HG02763 (cell line): Measurements from ENCODE around the gene PDE1C.
"Not testable (repeated sequence)": the region's sequence is repeated elsewhere in the genome, so short reads cannot be mapped to it uniquely, and the experiment has no call there.

Experiments used
- ATAC-seq: cut with Tn5 transposase; IDR thresholded peaks from one replicate; pipeline ENCODE4 v1.9.1; 2021; ENCODE audit warnings: mild to moderate bottlenecking, moderate library complexity; ENCODE audit not compliant: unreplicated experiment

The PDE1C gene

GRCh38 chr7:32045228-32045627 lies 25.0 kb downstream of the PDE1C start:
- ATAC-seq, result no peak

DNA sequence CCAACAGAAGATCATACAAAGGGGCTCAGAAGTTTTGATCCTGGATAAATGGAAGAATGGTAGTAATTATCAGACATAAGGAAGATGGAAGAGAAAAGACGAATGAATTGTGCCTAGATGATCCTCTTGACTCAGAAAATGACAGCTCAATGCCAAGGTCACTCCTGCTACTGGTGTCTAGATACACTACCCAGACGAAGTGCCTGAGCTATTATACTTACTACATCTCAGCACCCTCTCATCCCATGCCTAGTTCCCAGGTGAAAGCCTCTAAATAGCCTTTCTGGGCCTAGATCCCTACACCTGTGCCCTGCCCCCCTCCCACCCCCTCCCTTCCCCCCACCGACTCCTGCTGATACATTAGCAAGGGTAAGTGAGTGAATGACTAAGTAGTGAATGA lies 25.5 kb downstream of the PDE1C start:
- no peak for ATAC-seq

GRCh38 chr7:32043688-32044087 lies 26.5 kb downstream of the PDE1C start:
- peak; percentile 72 for ATAC-seq

- ATAC-seq, result no peak
Observed at GRCh38 chr7:32042900-32043299, 27.3 kb downstream of the PDE1C start.

DNA sequence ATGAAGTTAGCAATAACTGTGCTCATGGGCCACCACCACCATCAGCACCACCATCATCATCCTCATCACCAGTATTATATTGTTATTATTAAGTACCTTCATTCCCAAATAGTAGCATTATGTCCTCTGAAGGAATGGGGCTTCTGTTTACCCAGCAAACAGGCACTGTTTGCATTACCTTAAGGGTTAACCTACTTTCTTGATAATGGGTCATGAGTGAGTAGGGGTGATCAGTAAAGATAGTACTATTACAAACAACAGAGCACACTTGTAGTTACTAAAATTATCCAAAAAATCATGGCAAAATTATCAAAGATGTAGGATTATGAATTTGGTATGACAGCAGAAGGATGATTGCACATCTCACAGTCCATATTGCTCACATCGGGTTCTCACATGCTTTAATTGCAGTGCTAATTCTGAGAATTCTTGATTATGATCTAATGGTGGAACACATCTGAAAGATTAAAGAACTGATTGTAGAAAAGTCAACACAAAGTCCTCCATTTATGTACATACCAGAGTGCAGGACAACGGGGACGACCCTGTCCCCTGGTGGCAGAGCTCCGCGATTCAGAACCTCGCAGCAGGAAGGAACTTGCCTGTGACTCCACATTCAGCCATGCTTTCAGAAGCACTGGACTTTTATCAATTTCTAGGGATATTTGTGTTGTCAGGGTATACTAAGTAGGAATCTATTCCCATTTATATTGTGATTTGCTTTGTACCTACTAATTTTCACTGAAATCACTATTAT lies 31.0 kb downstream of the PDE1C start:
- no peak for ATAC-seq

- ATAC-seq, result peak; percentile 86
Observed at GRCh38 chr7:32037650-32038198, 32.5 kb downstream of the PDE1C start.

DNA sequence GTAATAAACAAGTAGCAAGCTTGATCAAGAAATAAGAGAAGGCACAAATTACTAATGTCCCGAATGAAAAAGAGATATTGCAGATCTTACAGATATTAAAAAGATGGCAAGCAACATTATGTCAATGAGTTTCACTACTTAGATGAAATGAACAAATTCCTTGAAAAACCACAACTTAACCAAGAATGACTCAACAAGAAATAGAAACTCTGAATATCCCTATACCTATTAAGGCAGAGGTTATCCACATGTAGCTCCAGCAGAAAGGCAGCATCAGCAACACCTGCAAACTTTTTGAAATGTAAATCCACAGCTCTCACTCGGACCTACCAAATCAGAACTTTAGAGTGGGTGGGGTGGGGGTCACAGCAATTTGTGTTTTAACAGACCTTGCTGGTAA lies 33.6 kb downstream of the PDE1C start:
- ATAC-seq, result peak; percentile 35

DNA sequence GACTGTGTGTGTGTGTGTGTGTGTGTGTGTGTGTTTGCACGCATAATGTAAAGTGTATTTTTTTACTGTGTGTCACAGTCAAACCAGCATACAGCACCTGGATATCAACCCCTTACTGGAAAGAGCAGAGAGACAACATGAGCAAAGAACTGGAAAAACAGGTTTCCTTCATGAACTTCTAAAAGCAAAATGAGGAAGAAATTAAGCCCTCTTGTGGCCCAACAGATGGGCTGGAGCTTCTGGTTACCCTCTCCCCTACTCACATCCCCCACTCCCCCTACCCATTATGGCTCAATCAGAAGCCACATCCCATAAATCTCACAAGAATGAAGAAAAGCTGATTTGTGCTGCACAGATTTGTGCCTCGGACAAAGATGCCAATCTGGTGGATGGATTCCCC lies 36.2 kb downstream of the PDE1C start:
- ATAC-seq, result no peak

DNA sequence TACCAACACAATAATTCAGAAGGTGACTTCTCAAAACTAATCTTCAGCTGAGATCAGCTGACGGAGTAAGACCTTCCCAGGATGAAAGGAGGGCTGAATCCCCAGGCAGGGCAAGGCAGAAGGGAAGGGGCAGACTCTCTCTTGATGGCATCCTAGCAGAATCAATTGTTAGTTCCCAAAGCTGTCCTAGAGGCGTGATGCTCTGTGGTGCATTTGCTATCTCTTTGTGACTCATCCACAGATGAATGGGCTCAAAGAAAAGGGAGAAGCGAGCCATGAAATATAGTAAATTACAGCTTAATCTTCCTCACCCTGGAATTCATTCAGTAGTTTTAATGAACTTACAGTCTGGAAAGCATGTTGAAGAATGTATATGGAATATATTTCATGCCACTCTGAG lies 37.2 kb downstream of the PDE1C start:
- no peak for ATAC-seq

GRCh38 chr7:32032211-32032610 lies 38.0 kb downstream of the PDE1C start:
- ATAC-seq, result no peak

GRCh38 chr7:32030904-32031692 lies 39.1 kb downstream of the PDE1C start:
- no peak for ATAC-seq

GRCh38 chr7:32026083-32026425 lies 44.2 kb downstream of the PDE1C start:
- ATAC-seq, result no peak

DNA sequence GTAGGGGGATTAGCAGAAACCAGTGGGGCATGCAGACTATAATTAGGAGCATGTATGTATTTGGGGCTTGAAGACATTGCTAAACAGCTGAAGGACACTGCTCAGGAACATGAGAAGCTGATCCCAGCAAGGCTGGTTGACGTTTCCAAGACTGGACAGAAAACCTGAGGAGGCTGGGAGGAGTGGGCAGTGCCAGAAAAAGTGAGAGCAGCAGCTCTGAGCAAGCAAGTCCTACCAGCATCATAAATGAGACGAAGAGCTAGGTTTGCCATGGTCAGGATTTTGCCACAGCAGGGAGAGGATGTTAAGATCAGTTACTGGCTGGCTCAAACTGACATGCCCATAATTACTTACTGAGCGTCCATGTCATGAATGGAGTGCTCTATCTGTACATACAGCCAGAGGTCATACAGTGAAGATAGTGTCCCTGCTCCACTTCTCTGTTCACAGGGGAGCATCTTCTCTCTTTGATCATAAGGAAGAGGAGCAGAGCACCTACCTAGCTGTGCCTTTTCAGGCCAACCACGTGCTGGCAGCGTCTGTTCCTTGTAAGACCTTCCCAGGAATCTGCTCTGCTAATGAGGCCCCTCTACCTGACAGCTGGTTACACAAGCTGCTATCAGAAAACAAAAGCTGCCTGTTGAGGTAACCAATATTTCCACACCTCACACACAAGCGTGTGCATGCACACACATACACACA lies 44.7 kb downstream of the PDE1C start:
- ATAC-seq, result no peak

DNA sequence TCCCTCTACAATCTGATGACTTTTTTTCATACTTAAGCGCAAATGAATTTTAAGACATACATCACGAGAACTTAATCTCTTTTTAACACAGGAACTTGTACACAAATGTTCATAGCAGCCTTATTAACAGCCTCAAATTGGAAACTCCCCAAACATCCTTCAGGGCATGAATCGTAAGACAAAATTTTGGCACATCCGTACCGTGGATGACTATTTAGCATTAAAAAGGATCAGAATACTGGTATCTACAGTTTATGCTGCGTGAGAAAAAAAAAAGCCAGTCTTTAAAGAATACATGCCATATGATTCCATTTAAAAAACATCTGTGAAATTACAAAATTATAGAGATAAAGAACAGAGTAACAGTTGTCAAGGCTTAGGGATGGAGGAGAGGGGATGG lies 46.8 kb downstream of the PDE1C start:
- no peak for ATAC-seq

- ATAC-seq, result no peak
Observed at GRCh38 chr7:32022966-32023365, 47.2 kb downstream of the PDE1C start.

- ATAC-seq, result no peak
Observed at GRCh38 chr7:32020551-32021159, 49.6 kb downstream of the PDE1C start.

DNA sequence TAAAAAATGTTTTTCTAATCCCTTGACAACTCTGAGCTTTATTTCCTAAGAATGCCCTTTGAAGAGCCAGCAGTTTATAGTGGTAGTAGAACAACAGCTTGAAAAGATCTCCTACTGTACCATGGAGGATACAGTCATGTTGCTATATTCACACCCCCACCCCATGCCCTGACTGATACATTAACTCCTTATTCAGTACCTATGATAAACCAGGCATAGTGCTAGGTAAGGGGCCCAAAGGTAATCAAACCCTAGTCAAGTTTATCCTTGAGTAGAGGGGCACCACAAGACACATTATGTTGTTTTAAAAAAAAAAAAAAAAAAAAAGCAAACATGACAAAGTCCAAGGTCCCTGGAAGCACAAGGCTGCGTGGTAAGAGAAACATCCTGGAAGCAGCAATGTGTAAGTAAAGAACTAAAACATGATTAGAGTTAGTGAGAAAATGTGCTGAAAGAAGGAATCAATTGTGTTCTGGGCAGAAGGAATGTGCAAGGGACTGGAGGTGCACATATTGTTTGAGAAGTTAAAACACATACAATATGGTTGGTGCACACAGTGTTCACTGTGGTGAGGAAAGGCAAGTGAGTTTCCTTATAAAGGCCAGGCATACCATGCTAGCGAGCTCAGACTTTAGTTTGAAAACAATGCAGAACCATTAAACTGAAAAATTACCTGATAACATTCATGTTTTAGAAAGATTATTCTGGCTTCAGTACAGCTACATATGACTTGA lies 51.2 kb downstream of the PDE1C start:
- no peak for ATAC-seq

DNA sequence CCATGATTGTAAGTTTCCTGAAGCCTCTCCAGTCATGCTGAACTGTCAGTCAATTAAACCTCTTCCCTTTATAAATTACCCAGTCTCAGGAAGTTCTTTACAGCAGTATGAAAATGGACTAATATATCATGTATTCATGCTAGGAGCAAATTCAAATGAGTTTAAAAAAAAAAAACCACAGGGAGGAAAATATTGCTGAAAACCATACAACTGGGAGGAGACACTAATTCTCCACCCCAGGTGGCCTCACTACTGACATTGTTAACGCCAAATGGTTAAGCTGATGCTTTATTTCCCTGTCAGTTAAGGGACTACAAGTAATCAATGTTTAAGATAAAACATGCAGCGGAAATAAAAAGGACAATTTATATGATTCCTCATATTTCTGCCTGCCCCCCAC lies 55.1 kb downstream of the PDE1C start:
- no peak for ATAC-seq

- ATAC-seq, result not testable (repeated sequence)
Observed at GRCh38 chr7:32013471-32013870, 56.7 kb downstream of the PDE1C start.

DNA sequence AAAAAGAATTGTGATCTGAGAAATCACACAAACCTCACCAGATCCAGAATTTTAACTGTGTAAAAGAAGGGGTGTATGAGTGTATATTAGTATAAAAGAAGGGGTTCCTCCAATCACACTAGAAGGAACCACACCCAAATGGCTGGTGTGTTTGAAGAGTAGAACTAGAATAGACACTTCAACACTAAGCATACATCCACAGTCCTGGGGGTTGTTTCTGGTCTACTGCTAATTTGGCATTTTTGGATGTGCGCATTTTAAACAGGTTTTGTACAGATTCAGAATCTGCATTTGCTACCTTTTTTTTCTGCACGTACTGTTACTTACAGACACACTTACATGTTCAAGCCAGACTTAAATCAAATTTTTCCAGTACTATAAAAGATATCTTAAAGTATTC lies 64.6 kb downstream of the PDE1C start:
- ATAC-seq, result no peak
